ENCODE results near the gene USP40.
"Not testable (repeated sequence)": the region's sequence is repeated elsewhere in the genome, so short reads cannot be mapped to it uniquely, and the experiment has no call there.

USP40 gene

DNA sequence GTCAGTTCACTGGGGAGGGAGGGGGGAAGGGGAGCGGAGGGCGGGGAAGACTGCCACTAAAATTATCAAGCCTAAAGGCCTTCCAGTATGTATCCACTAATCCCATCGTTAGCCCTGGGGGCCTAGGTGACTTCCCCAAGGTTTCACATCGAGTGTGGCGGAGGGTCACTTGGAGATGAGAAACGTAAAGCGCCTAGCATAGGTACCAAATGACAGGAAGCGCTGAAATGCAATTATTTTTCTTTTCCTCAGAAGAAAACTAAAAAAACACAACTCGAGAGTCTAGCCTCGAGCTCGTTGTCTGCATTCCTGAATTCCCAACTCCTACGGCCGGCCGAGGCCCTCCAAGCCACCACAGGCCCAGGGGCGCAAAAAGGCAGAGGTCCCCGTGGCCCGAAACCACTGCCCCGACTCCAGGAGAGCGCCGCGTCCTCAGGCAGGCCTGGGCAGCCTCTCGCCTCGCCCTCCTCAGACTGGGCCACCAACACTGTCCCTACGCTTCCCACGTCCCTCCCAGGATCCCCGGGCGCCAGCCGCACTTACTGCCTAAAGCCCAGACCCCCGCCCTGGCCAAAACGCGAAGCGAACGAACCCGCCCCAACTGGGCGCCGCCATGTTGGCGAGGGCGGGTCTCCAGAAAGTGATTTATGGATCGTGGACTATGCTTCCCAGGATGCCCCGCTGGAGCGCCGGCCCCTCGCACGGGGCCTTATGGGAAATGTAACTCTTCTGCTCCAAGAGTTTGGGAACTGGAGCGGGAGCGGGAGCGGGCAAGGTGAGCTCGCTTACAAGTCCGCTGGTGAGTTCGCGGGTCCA is at the start of gene USP40:
Gene USP40, minus strand, starts transcription at position 642 of the 816 bp plus-strand sequence. CDS start 1,228 bp downstream, outside the sequence.
- no peak for DNase-seq

DNA sequence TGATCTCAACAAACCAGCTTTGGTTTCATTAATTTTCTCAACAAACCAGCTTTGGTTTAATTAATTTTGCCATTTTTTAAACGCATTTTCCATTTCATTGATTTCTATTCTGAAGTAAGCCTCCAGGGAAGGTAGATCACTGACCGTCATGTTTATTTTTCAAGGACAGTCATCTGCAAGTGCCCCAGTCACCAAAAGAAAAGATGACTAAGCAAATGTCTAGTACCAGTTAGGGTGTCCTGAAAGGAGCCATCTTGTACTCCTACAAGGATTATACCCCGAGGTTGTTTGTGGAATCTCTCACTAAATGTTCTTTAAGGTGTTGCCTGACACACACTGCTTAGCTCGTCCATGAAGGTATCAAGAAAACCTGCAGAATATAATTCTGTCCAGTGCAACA is 44.7 kb upstream of the USP40 start:
- DNase-seq, result no peak

- no peak for DNase-seq
Measured at GRCh38 chr2:233605680-233606079, 39.1 kb upstream of the USP40 start.

DNA sequence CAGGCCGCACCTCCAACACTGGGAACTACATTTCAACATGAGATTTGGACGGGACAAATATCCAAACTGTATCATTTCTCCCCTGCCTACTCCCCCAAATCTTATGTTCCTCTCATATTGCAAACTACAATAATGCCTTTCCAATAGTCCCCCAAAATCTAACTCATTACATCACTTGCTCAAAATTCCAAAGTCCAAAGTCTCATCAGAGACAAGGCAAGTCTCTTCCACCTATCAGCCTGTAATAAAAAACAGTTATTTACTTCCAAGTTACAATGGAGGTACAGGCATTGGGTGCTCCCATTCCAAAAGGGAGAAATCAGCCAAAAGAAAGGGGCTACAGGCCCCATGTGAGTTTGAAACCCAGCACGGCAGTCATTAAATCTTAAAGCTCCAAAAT is 38.2 kb upstream of the USP40 start:
- DNase-seq, result no peak

DNA sequence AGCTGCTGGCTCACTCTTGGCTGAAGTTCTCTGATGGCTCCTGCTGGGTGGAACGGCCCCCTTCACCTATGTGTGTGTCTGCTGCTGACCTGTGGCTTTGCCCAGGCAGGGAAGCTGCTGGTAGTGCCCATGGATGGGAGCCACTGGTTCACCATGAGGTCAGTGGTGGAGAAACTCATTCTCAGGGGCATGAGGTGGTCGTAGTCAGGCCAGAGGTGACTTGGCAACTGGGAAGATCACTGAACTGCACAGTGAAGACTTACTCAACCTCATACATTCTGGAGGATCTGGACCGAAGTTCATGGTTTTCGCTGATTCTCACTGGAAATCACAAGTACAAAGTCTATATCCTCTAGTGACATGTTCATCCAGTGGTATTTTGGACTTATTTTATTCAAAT is 36.9 kb upstream of the USP40 start:
- DNase-seq, result no peak

- no peak for DNase-seq
Measured at GRCh38 chr2:233602076-233602475, 35.5 kb upstream of the USP40 start.

DNA sequence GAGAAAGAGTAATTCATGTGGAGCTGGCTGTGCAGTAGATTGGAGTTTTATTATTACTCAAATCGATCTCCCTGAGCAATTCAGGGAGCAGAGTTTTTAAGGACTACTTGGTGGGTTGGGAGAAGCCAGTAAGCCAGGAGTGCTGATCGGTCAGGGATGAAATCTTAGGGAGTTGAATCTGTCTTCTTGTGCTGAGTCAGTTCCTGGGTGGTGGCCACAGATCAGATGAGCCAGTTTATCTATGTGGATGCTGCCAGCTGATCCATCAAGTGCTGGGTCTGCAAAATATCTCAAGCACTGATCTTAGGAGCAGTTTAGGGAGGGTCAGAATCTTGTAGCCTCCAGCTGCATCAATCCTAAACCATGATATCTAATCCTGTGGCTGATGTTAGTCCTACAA is 33.8 kb upstream of the USP40 start:
- no peak for DNase-seq

DNA sequence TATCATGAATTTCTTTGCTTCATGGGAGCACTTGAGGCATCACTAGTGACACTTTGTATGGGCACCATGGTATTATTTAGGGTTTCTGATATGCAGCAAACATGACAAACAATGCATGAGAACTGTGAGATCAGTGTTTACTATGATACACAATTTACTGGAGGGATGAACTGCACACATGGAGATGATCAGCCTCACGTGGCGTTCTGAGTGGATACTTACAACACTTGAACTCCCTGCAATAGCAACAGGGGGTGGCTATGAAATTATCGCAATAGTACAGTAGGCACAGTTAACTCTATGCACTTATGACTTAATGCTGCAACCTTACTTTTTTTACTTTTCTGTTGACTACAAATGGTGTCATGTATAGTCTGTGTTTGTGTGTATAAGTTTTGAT is 32.4 kb upstream of the USP40 start:
- no peak for DNase-seq

DNA sequence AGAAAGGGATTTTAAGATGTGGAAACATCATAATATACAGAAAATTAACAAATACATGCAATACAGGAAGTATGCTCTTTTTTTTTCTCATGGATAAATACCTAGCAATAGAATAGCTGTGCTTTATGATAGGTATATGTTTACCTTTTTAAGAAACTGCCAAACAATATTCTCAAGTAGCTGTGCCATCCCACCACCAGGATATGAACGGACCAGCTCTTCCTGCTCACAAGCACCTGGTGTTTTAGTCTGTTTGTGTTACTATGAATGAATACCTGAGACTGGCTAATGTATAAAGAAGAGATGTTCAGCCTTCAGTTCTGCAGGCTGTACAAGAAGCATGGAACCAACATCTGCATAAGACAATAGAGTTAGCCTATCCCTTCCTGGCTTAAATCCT is 30.9 kb upstream of the USP40 start:
- no peak for DNase-seq

GRCh38 chr2:233593201-233593600 is 26.6 kb upstream of the USP40 start:
- no peak for DNase-seq

DNA sequence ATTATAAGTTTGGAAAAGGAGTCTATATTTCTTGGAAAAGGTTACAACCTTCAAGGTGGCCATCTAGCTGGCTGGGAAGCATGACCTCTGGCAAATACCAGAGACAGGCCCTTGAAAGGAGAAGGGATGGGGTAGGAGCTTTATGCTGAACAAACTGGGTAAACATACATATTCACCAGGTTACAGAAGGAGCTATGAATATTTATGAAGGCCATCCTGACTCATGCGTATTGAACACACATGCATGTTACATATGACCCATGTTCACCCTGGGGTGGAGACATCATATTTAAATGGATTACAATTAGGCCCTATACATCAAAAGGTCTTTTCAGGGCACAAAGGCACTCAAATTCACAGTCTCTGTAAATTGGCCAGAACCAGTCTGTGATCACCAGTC is 26.1 kb upstream of the USP40 start:
- DNase-seq, result not testable (repeated sequence)

GRCh38 chr2:233588400-233588799 is 21.8 kb upstream of the USP40 start:
- no peak for DNase-seq

DNA sequence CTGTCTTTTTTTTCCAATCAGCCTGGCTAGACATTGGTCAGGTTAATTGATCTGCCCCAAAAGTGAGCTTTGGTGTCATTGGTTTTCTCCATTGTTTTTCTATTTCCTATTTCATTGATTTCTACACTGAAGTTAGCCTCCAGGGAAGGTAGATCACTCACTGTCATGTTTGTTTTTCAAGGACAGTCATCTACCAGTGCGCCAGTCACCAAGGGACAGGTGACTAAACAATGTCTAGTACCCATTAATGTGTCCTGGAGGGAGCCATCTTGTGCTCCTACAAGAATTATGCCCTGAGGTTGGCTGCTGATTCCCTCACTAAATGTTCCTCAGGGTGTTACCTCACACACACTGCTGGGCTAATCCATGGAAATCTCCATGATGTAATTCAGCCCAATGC is 17.6 kb upstream of the USP40 start:
- no peak for DNase-seq

DNA sequence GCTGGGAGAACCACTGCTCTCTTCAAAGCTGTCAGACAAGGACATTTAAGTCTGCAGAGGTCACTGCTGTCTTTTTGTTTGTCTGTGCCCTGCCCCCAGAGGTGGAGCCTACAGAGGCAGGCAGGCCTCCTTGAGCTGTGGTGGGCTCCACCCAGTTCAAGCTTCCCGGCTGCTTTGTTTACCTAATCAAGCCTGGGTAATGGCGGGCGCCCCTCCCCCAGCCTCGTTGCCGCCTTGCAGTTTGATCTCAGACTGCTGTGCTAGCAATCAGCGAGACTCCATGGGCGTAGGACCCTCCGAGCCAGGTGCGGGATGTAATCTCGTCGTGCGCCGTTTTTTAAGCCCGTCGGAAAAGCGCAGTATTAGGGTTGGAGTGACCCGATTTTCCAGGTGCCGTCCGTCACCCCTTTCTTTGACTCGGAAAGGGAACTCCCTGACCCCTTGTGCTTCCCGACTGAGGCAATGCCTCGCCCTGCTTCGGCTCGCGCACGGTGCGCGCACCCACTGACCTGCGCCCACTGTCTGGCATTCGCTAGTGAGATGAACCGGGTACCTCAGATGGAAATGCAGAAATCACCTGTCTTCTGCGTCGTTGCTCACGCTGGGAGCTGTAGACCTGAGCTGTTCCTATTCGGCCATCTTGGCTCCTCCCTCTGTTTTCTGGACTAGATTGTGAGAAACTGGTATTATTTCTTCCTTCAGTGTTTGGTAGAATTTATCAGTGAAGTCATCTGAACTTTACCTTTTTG is 16.8 kb upstream of the USP40 start:
- not testable (repeated sequence) for DNase-seq

DNA sequence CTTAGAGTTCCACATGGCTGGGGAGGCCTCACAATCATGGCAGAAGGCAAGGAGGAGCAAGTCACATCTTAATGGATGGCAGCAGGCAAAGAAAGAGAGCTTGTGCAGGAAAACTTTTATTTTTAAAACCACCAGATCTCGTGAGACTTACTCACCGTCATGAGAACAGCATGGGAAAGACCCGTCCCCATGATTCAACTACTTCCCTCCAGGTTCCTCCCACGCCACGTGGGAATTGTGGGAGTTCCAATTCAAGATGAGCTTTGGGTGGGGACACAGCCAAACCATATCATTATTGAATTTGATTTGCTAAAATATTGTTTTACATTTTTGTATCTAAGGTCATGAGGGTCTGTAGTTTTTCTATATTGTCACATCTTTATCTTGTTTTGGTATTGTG is 10.8 kb upstream of the USP40 start:
- not testable (repeated sequence) for DNase-seq

DNA sequence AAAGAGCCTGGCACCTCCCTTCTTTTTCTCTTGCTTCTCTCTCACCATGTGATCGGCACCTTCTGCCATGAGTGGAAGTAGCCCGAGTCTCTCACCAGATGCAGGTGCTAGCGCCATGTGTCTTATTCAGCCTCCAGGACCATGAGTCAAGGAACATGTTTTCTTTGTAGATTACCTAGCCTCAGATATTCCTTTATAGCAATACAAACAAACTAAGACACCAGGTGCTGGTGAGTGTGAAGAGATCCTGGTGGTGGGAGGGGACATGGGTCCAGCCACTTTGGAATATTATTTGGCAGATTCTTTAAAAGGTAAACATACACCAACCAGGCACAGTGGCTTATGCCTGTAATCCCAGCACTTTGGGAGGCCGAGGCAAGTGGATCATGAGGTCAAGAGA is 5.9 kb upstream of the USP40 start:
- no peak for DNase-seq

- no peak for DNase-seq
Measured at GRCh38 chr2:233571462-233571861, 4.9 kb upstream of the USP40 start.

DNA sequence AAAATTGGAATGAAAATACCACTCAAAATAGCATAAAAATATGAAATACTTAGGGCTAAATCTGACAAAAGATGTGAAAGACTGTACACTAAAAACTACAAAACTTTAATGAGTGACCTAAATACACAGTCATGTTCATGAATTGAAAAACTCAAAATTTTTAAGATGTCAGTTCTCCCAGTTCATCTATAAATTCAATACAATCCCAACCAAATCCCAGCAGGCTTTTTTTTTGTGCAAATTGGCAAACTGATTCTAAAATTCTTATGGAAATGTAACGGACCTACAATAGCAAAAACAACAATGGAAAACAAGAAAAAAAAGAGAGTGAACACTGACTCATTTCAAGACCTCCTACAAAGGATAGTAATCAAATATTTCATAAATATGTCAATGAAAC is 4.4 kb upstream of the USP40 start:
- no peak for DNase-seq

DNA sequence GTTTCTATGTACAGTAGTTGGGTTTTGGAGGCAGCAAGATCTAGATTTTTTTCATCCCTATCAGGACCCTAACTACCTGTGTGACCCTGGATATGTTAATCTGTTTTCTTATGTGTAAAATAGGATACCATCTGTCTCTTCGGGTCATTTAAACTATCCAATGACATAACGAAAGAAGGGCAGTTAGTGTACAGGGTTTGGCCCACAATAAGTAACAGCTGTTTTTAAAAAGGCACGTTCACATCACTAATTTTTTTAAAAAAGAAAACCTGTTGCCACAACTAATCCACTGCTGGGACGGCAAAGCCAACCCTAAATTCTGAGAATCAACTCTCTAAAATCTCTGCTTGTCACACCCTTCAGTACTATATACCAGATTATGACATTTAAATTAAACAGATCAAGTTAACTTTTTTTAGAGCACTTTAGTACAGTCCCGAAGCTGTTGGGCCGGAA is 869 bp downstream of the USP40 start:
- DNase-seq, result no peak

- DNase-seq, result no peak
Measured at GRCh38 chr2:233563663-233564430, 2.7 kb downstream of the USP40 start.

GRCh38 chr2:233556881-233557736 is 9.5 kb downstream of the USP40 start:
- DNase-seq, result no peak

GRCh38 chr2:233553366-233553765 is 13.2 kb downstream of the USP40 start:
- no peak for DNase-seq
